Cardiac muscle cell (in vitro differentiated cells and primary cell): ENCODE results near the gene KIF18B. TPM values are rescaled to one million over a fixed set of nuclear protein-coding genes. Genes with fewer than 3 reads are reported as not detected.

Experiments
- DNase-seq, 2 donors: peaks; one replicate each; pipeline versions ENCODE4 v3.0.0 to v3.0.0-alpha.2; 2010 to 2017; ENCODE audit warnings: low read depth in 1 of 2, low spot score in 1 of 2
- H3K27ac ChIP-seq: fragments of 200-600 bp; sonication (generic); 2 replicates; pipeline ENCODE4 v1.5.1; 2016
- H3K27me3 ChIP-seq: fragments of 200-600 bp; sonication (generic); 2 replicates; pipeline ENCODE4 v1.6.0; 2016; ENCODE audit warnings: control low read depth
- H3K36me3 ChIP-seq: fragments of 200-600 bp; sonication (generic); 2 replicates; pipeline ENCODE4 v1.5.1; 2016; ENCODE audit warnings: control low read depth
- H3K4me1 ChIP-seq: fragments of 200-600 bp; sonication (generic); 2 replicates; pipeline ENCODE4 v1.8.1; 2017; ENCODE audit warnings: low read depth, mild to moderate bottlenecking, mixed run types
- H3K4me3 ChIP-seq: fragments of 200-600 bp; sonication (generic); 2 replicates; pipeline ENCODE4 v1.5.1; 2016; ENCODE audit warnings: mild to moderate bottlenecking
- H3K9me3 ChIP-seq: fragments of 200-600 bp; sonication (generic); 2 replicates; pipeline ENCODE4 v1.5.1; 2017; ENCODE audit warnings: low read depth, mild to moderate bottlenecking, control low read depth
- polyA plus RNA-seq: library from polyadenylated mRNA; unstranded; fragments of >200 nt; fragmentation: Nextera tagmentation; extraction: Ambion mirVana; gene quantifications from 2 replicates; pipeline ENCODE4 v1.2.1, GENCODE V29; 2016
- total RNA-seq: library from RNA; depleted of rRNA; stranded (reverse); fragments of >200 nt; gene quantifications from 2 replicates; pipeline ENCODE4 v1.2.3, GENCODE V29; 2016
- TF ChIP-seq, protein P1 (sequence below): IDR thresholded peaks from 2 replicates; pipeline ENCODE4 v1.5.1; 2012; ENCODE audit warnings: low read depth, mild to moderate bottlenecking, low read length

KIF18B gene
- total and polyA plus RNA-seq, 2 experiments from 2014 or later, result 4.1 to 21.1 TPM

DNA sequence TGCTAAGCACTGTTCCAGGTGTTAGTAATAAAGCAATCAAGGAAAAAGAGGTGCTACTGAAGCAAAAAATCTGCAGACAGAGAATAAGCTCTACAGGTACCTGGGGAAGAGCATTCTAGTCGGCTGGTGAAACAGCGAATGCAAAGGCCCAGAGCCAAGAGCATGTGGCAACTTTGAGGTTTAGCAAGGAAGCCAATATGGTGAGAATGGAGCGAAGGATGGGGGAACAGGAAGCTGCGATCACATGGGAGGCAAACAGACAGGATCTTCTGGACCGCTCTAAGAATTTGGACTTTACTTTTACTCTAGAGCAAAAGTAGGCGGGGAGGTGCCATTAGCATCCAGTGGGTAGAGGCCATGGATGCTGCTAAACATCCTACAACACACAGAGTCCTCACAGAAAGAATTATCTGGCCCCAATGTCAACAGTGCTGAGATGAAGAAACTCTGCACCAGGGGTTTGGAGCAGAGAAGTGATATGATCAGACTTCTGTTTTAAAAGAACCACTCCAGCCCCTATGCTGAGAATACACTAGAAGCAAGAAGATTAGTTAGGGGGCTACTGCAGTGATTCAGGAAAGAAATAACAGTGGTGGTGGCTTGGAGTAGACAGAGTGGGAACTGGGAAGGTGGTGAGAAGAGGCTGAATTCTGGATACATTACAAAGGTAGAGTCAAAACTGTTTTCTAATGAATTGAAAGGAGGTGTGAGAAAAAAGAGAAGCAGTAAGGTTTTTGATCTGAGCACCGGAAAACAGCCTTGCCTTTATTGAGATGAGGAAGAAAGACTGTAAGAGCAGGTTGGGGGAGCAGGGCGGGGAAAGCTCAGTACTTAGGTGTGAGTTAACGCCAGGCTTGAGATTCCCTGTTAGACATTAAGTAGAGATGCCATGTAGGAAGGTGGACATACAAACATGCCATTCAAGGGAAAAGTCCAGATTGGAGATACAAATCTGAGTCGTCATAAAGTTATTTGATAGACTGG is 59.3 kb downstream of the KIF18B start:
- Histone ChIP-seq H3K36me3 (peaks cover 45% of the 10 kb centered on the region), H3K27me3 (no peaks in the 10 kb centered on the region)
- TF ChIP-seq, protein P1, sequence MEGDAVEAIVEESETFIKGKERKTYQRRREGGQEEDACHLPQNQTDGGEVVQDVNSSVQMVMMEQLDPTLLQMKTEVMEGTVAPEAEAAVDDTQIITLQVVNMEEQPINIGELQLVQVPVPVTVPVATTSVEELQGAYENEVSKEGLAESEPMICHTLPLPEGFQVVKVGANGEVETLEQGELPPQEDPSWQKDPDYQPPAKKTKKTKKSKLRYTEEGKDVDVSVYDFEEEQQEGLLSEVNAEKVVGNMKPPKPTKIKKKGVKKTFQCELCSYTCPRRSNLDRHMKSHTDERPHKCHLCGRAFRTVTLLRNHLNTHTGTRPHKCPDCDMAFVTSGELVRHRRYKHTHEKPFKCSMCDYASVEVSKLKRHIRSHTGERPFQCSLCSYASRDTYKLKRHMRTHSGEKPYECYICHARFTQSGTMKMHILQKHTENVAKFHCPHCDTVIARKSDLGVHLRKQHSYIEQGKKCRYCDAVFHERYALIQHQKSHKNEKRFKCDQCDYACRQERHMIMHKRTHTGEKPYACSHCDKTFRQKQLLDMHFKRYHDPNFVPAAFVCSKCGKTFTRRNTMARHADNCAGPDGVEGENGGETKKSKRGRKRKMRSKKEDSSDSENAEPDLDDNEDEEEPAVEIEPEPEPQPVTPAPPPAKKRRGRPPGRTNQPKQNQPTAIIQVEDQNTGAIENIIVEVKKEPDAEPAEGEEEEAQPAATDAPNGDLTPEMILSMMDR, result no peak

DNA sequence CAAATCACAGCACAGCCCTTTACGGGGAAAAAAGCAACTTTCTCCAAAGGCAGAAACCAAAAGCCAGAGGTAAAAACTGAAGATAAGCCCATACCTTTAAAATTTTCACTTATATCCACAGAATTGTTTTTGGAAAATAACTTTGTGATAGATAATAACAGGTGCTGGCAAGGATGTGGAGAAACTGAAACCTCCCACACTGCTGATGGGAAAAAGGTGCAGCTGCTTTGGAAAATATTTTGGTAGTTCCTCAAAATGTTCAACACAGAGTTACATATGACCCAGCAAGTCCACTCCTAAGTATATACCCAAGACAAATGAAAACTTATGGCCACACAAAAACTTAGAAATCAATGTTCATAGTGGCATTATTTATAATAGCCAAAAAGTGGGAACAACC is 60.6 kb downstream of the KIF18B start:
- DNase-seq, result no peak
- peaks cover 45% of the 10 kb centered on the region for H3K36me3 ChIP-seq
- TF ChIP-seq, protein P1, result no peak

More for the DNA sequence above, 59.3 kb downstream of the KIF18B start:
- Histone ChIP-seq H3K27ac (peak overlapping the region; percentile 20), H3K4me3 (no peak overlapping the region), H3K4me1 (peaks cover 3% of the 10 kb centered on the region), H3K9me3 (no peaks in the 10 kb centered on the region)
- no peak for DNase-seq

DNA sequence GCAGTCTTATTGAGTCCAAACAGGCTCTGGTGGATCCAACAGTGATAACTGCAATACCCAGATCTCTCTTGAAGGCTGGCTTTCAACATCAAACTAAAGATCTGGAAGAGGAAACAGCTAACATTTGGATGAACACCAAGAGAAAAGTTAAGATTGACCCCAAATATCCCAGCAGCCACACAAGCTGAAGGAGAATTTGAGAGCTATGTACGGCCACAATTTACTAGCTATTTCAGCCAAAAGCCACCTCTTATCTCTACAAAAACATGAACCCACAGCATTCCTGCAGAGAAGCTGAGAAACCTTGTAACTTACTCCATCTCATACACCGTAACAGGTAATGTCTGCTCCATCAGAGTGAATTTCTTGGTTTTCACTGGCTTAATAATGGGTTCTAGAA is 62.6 kb downstream of the KIF18B start:
- Histone ChIP-seq H3K27ac (no peak overlapping the region), H3K4me3 (no peak overlapping the region), H3K36me3 (peaks cover 54% of the 10 kb centered on the region), H3K9me3 (no peaks in the 10 kb centered on the region), H3K4me1 (peaks cover 3% of the 10 kb centered on the region), H3K27me3 (no peaks in the 10 kb centered on the region)
- no peak for DNase-seq
- TF ChIP-seq, protein P1, result no peak

More for the DNA sequence above, 60.6 kb downstream of the KIF18B start:
- Histone ChIP-seq H3K4me3 (no peak overlapping the region), H3K27me3 (no peaks in the 10 kb centered on the region), H3K4me1 (peaks cover 3% of the 10 kb centered on the region), H3K27ac (no peak overlapping the region), H3K9me3 (no peaks in the 10 kb centered on the region)

DNA sequence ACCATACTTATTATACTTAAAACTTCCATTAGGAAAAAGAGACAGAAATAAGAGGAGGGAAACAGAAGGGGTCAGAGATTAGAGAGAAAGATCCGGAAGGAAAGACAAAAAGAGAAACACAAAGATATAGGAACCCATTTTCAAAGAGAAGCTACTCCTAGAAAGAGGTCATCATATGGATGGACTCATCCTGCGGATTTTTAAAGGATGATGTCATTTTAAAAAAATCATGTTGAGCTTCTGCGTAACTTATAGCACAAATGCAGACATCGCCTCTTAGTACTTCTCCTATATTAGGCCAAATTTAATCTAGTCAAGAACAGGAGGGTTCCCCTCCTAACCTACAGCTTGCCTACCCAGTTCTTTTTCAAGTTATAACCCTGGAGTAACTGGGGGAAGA is 66.4 kb downstream of the KIF18B start:
- Histone ChIP-seq H3K27me3 (no peaks in the 10 kb centered on the region), H3K4me3 (no peak overlapping the region), H3K4me1 (no peaks in the 10 kb centered on the region), H3K27ac (no peak overlapping the region), H3K36me3 (peaks cover 69% of the 10 kb centered on the region), H3K9me3 (no peaks in the 10 kb centered on the region)
- TF ChIP-seq, protein P1, result no peak
- no peak for DNase-seq

DNA sequence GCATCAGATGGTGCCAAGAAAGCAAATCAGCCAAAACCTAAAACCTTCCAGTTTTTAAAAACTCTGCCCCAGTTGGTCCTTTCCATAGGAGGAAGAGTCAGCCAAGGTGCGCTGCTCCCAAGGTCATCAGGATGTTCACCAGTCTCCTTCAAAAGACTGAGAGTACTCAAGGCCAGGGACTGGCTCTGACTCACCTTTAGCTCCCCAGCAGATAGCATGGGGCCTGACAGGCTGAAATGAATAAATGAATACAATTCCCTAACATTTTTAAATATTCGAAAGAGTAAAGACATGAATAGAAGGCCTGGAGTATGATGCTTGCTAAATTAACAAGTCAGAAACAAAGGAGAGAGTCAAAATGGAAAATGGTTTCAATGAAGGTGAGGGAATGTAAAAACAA is 67.5 kb downstream of the KIF18B start:
- DNase-seq, result no peak
- Histone ChIP-seq H3K27ac (no peak overlapping the region), H3K4me1 (no peaks in the 10 kb centered on the region), H3K4me3 (no peak overlapping the region), H3K36me3 (peaks cover 66% of the 10 kb centered on the region), H3K9me3 (no peaks in the 10 kb centered on the region), H3K27me3 (no peaks in the 10 kb centered on the region)
- TF ChIP-seq, protein P1, result no peak
